OCI-LY7 (cell line): ENCODE results near the gene TMEM164.

Source experiments
- EZH2phosphoT487 ChIP-seq: fragments of 200-600 bp; sonication (generic); IDR thresholded peaks from 2 replicates; pipeline ENCODE4 v1.6.1; 2018; ENCODE audit warnings: low read depth, borderline replicate concordance, mild to moderate bottlenecking, mixed run types, antibody characterized with exemption, low read length, moderate library complexity, mixed read lengths
- TF ChIP-seq, protein P1 (sequence below): fragments of 200-600 bp; sonication (generic); conservative IDR thresholded peaks from 2 replicates; pipeline ENCODE4 v1.5.1; 2014; ENCODE audit warnings: mild to moderate bottlenecking, antibody characterized with exemption, low read length, moderate library complexity, mixed read lengths

- TF ChIP-seq, protein P1, sequence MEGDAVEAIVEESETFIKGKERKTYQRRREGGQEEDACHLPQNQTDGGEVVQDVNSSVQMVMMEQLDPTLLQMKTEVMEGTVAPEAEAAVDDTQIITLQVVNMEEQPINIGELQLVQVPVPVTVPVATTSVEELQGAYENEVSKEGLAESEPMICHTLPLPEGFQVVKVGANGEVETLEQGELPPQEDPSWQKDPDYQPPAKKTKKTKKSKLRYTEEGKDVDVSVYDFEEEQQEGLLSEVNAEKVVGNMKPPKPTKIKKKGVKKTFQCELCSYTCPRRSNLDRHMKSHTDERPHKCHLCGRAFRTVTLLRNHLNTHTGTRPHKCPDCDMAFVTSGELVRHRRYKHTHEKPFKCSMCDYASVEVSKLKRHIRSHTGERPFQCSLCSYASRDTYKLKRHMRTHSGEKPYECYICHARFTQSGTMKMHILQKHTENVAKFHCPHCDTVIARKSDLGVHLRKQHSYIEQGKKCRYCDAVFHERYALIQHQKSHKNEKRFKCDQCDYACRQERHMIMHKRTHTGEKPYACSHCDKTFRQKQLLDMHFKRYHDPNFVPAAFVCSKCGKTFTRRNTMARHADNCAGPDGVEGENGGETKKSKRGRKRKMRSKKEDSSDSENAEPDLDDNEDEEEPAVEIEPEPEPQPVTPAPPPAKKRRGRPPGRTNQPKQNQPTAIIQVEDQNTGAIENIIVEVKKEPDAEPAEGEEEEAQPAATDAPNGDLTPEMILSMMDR, result no peak
- TF ChIP-seq EZH2phosphoT487, result no peak
Observed at GRCh38 chrX:110051559-110051958, 48.6 kb downstream of the TMEM164 start.
